GM06990 (cell line): ENCODE results near the gene SMCO3.
A peak's percentile ranks its signal among the peaks of the same experiment; 100 is the strongest.

ENCODE experiments used
- DNase-seq: peaks from one replicate; pipeline ENCODE4 v3.0.0-alpha.2; 2011; ENCODE audit not compliant: insufficient read length; ENCODE audit errors: extremely low read depth
- H3K27me3 ChIP-seq: replicated peaks from 2 replicates; pipeline ENCODE4 v1.6.0; 2011; ENCODE audit warnings: low read length; ENCODE audit not compliant: control insufficient read depth, insufficient read depth
- H3K36me3 ChIP-seq: 2 replicates; pipeline ENCODE4 v1.5.1; 2011; ENCODE audit warnings: low read length; ENCODE audit not compliant: control insufficient read depth, insufficient read depth
- H3K4me3 ChIP-seq: replicated peaks from 2 replicates; pipeline ENCODE4 v1.5.1; 2011; ENCODE audit warnings: low read depth, mild to moderate bottlenecking, control low read depth, low read length
- TF ChIP-seq, protein P1 (sequence below): IDR thresholded peaks from 2 replicates; pipeline ENCODE4 v1.5.1; 2011; ENCODE audit warnings: low read length, control low read depth, mild to moderate bottlenecking, inconsistent platforms; ENCODE audit not compliant: insufficient read depth, poor library complexity, severe bottlenecking

The SMCO3 gene

DNA sequence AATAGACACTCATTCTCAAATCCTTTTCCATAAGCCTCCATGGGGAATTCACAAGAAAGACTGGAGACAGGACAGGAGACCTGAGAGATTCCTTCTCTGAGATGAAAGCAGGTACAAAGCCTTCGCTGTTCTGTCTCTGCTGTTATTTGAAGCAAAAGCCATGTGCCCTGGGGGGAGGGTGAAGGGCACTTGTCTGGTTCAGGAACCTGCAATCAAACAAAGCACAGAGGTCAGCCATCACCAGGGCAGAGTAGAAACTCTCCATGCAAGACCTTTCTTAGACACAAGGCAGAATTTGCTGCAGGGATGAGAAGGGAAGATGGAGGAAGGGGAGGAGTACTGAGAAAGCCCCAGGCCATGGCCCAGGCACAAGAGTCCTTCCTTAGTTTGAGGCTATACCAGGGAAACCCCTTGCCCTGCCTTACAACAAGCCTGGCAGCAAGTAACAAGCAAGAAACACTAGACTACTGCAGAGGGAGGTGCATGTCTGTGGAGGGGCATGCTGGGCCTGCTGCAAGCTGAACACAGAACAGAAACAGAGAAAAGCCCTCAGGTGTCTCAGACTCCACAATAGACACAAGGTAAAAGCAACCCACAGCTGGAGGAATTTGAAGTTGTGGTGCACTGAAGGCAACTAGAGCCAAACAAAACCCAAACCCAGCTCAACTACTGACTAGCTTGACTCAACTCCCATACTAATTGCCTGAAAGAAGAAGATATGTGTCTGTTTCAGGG is 37.1 kb upstream of the SMCO3 start:
- TF ChIP-seq, protein P1, sequence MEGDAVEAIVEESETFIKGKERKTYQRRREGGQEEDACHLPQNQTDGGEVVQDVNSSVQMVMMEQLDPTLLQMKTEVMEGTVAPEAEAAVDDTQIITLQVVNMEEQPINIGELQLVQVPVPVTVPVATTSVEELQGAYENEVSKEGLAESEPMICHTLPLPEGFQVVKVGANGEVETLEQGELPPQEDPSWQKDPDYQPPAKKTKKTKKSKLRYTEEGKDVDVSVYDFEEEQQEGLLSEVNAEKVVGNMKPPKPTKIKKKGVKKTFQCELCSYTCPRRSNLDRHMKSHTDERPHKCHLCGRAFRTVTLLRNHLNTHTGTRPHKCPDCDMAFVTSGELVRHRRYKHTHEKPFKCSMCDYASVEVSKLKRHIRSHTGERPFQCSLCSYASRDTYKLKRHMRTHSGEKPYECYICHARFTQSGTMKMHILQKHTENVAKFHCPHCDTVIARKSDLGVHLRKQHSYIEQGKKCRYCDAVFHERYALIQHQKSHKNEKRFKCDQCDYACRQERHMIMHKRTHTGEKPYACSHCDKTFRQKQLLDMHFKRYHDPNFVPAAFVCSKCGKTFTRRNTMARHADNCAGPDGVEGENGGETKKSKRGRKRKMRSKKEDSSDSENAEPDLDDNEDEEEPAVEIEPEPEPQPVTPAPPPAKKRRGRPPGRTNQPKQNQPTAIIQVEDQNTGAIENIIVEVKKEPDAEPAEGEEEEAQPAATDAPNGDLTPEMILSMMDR: no peak
- peak; percentile 13 for DNase-seq
- Histone ChIP-seq H3K4me3 (no peak overlapping the region), H3K36me3 (no peaks in the 10 kb centered on the region), H3K27me3 (no peaks in the 10 kb centered on the region)

DNA sequence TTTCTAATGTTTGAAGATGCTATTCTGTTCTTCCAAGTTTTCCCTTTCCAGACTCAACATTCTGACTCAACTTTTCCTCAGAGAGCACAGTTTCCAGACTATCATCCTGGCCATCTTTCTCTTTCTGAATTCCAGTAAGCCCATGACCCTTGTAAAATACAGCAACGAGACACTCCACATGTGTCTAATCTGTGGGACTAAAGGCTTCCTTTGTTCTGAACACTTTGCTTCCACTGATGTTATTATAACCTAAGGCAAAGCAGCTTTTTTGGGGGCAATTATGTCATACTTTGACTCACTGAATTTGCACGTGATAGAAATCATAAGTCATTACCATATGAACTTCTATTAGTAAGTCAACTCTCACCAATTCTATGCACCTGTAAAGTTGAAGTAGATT is 35.7 kb upstream of the SMCO3 start:
- no peak for DNase-seq
- H3K4me3 ChIP-seq: no peak overlapping the region

DNA sequence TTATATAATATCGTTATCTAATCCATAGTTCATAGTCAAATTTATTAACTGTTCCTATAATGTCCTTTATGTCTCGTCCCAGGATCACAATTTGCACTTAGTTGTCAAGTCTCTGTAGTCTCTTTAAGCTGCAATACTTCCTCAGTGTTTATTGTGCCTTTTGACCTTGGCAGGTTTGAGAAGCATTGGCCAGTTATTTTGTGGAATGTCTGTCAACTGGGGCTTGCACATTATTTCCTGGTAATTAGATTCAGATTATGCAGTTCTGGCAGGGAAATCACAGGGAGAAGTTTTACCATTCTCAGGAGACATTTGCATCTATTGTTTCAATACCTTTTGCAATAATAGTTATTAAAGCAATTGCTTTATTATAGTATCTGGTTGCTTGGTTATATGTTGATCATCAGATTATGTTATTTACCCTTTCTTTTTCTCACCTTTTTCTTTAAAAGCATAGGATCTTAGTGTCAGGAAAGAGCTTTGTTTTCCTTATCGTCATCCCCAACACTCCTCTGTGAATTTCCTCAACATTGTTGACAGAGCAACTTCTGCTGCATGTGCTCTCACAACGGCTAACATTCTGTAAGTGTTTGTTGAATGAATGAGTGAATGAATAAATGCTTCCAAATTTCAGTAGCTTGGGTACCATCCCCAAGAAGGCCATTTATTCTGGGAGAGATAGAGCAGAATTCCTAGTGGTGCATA is 33.0 kb upstream of the SMCO3 start:
- Histone ChIP-seq H3K36me3 (no peaks in the 10 kb centered on the region), H3K27me3 (no peaks in the 10 kb centered on the region), H3K4me3 (no peak overlapping the region)
- no peak for DNase-seq
- TF ChIP-seq, protein P1: no peak

More for the DNA sequence above, 35.7 kb upstream of the SMCO3 start:
- no peaks in the 10 kb centered on the region for H3K36me3 ChIP-seq
- TF ChIP-seq, protein P1: no peak
- H3K27me3 ChIP-seq: no peaks in the 10 kb centered on the region

DNA sequence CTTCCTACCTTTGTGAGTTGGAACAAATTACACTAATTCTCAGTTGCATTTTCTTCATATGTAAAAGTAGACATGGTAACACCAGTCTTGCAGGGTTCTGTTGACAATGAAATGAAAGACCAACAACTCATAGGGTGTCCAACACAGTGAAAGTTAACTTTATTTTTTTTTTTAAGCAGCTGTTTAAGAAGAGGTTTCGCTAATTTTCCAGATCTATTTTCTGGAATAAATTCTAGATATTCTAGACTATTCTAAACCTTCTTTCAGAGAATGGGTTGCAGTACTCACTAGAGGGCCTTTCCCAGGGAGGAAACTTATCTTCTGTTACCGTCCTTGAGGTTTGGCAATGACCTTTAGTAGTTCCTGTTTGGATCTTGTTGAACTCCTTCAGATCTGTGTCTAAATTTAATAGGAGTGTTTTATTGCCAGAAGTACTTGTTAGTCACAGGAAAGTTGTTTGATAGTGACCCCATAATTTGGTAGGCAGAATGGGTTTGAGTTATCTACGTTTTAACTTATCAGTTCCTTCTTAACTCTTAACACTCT is 32.1 kb upstream of the SMCO3 start:
- TF ChIP-seq, protein P1: no peak
- Histone ChIP-seq H3K27me3 (no peaks in the 10 kb centered on the region), H3K4me3 (no peak overlapping the region), H3K36me3 (no peaks in the 10 kb centered on the region)
- no peak for DNase-seq

DNA sequence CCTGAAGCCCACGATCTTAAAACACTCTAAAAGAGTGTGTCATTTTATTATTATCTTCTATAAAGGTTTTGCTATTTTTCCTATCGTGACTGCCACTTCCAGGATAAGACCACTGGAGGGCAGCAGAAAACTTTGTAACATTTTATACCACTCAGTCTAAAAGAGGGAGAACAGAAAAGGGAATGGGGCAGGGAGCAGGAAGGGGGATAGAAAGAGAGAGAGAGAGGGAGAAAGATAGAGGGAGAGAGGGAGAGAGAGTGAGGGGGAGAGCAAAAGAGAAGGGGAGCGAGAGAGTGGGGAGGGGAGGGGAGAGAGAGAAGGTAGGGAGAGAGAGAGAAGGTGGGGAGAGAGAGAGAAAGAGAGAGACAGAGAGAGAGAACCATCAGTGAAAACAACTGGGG is 31.4 kb upstream of the SMCO3 start:
- Histone ChIP-seq H3K4me3 (no peak overlapping the region), H3K27me3 (no peaks in the 10 kb centered on the region), H3K36me3 (no peaks in the 10 kb centered on the region)
- DNase-seq: peak; percentile 13
- TF ChIP-seq, protein P1: peak; percentile 63
